Mononuclear cell (primary cell): ENCODE measurements around the gene GTSF1L. TPM values are rescaled to one million over a fixed set of nuclear protein-coding genes. Genes with fewer than 3 reads are reported as not detected.
"Not testable (repeated sequence)": the region's sequence is repeated elsewhere in the genome, so short reads cannot be mapped to it uniquely, and the experiment has no call there.

ENCODE experiments used
- H3K27me3 ChIP-seq: 2 replicates; pipeline ENCODE4 v1.6.0; 2011; ENCODE audit warnings: low read length, control low read depth; ENCODE audit not compliant: insufficient read depth
- H3K4me1 ChIP-seq: 2 replicates; pipeline ENCODE4 v1.5.1; 2011; ENCODE audit warnings: mild to moderate bottlenecking, low read length, control low read depth; ENCODE audit not compliant: insufficient read depth
- H3K4me3 ChIP-seq: 2 replicates; pipeline ENCODE4 v1.5.1; 2011; ENCODE audit warnings: mild to moderate bottlenecking, low read length, moderate library complexity
- H3K9me3 ChIP-seq: 2 replicates; pipeline ENCODE4 v1.5.1; 2011; ENCODE audit warnings: low read depth, mild to moderate bottlenecking, control low read depth, low read length
- total RNA-seq: library from RNA; depleted of rRNA; stranded (reverse); fragments of >200 nt; gene quantifications from one replicate; pipeline ENCODE4 v1.2.3, GENCODE V29; 2012

The GTSF1L gene
- total RNA-seq, result not detected

GRCh38 chr20:43726811-43727338, at the start of gene GTSF1L:
Gene GTSF1L (minus strand): TSS chr20:43727002. CDS start chr20:43726694, 308 bp downstream.
- Histone ChIP-seq H3K4me1 (peaks cover 16% of the 10 kb centered on the region), H3K27me3 (no peaks in the 10 kb centered on the region), H3K4me3 (no peak within 1 kb of the TSS)

GRCh38 chr20:43774754-43775153, 48.0 kb upstream of the GTSF1L start:
- no peaks in the 10 kb centered on the region for H3K27me3 ChIP-seq
- H3K9me3 ChIP-seq, result no peaks in the 10 kb centered on the region
- no peaks in the 10 kb centered on the region for H3K4me1 ChIP-seq
- no peak overlapping the region for H3K4me3 ChIP-seq

More at GRCh38 chr20:43726811-43727338, at the start of gene GTSF1L:
- H3K9me3 ChIP-seq, result no peaks in the 10 kb centered on the region

GRCh38 chr20:43771503-43772190, 44.8 kb upstream of the GTSF1L start:
- H3K4me3 ChIP-seq, result no peak overlapping the region
- H3K27me3 ChIP-seq, result peaks cover 3% of the 10 kb centered on the region
- H3K9me3 ChIP-seq, result no peaks in the 10 kb centered on the region
- no peaks in the 10 kb centered on the region for H3K4me1 ChIP-seq

GRCh38 chr20:43770342-43770741, 43.5 kb upstream of the GTSF1L start:
- Histone ChIP-seq H3K4me3 (no peak overlapping the region), H3K9me3 (no peaks in the 10 kb centered on the region), H3K4me1 (no peaks in the 10 kb centered on the region), H3K27me3 (peaks cover 3% of the 10 kb centered on the region)

- no peaks in the 10 kb centered on the region for H3K9me3 ChIP-seq
- H3K27me3 ChIP-seq, result peaks cover 3% of the 10 kb centered on the region
- no peaks in the 10 kb centered on the region for H3K4me1 ChIP-seq
Measured at GRCh38 chr20:43767686-43768474, 41.1 kb upstream of the GTSF1L start.

GRCh38 chr20:43766917-43767316, 40.1 kb upstream of the GTSF1L start:
- Histone ChIP-seq H3K27me3 (peaks cover 3% of the 10 kb centered on the region), H3K4me3 (no peak overlapping the region), H3K9me3 (no peaks in the 10 kb centered on the region), H3K4me1 (no peaks in the 10 kb centered on the region)

More at GRCh38 chr20:43767686-43768474, 41.1 kb upstream of the GTSF1L start:
- no peak overlapping the region for H3K4me3 ChIP-seq

- Histone ChIP-seq H3K9me3 (no peaks in the 10 kb centered on the region), H3K27me3 (peaks cover 3% of the 10 kb centered on the region), H3K4me3 (no peak overlapping the region), H3K4me1 (no peaks in the 10 kb centered on the region)
Measured at GRCh38 chr20:43766385-43766784, 39.6 kb upstream of the GTSF1L start.

GRCh38 chr20:43765916-43766315, 39.1 kb upstream of the GTSF1L start:
- Histone ChIP-seq H3K4me3 (no peak overlapping the region), H3K27me3 (peaks cover 3% of the 10 kb centered on the region), H3K4me1 (no peaks in the 10 kb centered on the region), H3K9me3 (no peaks in the 10 kb centered on the region)

GRCh38 chr20:43762911-43763310, 36.1 kb upstream of the GTSF1L start:
- Histone ChIP-seq H3K4me3 (no peak overlapping the region), H3K9me3 (no peaks in the 10 kb centered on the region), H3K4me1 (no peaks in the 10 kb centered on the region), H3K27me3 (peaks cover 3% of the 10 kb centered on the region)

GRCh38 chr20:43761386-43762340, 34.9 kb upstream of the GTSF1L start:
- no peaks in the 10 kb centered on the region for H3K27me3 ChIP-seq
- no peaks in the 10 kb centered on the region for H3K9me3 ChIP-seq
- no peaks in the 10 kb centered on the region for H3K4me1 ChIP-seq

GRCh38 chr20:43757888-43758287, 31.1 kb upstream of the GTSF1L start:
- H3K4me3 ChIP-seq, H3K4me1 ChIP-seq, H3K27me3 ChIP-seq, H3K9me3 ChIP-seq: not testable (repeated sequence)

More at GRCh38 chr20:43761386-43762340, 34.9 kb upstream of the GTSF1L start:
- H3K4me3 ChIP-seq, result no peak overlapping the region

GRCh38 chr20:43755851-43756250, 29.0 kb upstream of the GTSF1L start:
- Histone ChIP-seq H3K4me3 (no peak overlapping the region), H3K4me1 (peaks cover 25% of the 10 kb centered on the region), H3K9me3 (no peaks in the 10 kb centered on the region), H3K27me3 (peaks cover 5% of the 10 kb centered on the region)

GRCh38 chr20:43755390-43755789, 28.6 kb upstream of the GTSF1L start:
- H3K4me1 ChIP-seq, result peaks cover 29% of the 10 kb centered on the region
- H3K4me3 ChIP-seq, result no peak overlapping the region
- H3K9me3 ChIP-seq, result no peaks in the 10 kb centered on the region
- peaks cover 5% of the 10 kb centered on the region for H3K27me3 ChIP-seq

GRCh38 chr20:43752561-43753301, 25.9 kb upstream of the GTSF1L start:
- no peaks in the 10 kb centered on the region for H3K9me3 ChIP-seq
- peaks cover 8% of the 10 kb centered on the region for H3K27me3 ChIP-seq
- H3K4me1 ChIP-seq, result peaks cover 55% of the 10 kb centered on the region
- H3K4me3 ChIP-seq, result no peak overlapping the region
